Effector CD8-positive, alpha-beta T cell (primary cell): ENCODE results near the gene ATG3.
"Not testable (repeated sequence)": the region's sequence is repeated elsewhere in the genome, so short reads cannot be mapped to it uniquely, and the experiment has no call there.

Experiments used
- DNase-seq: peaks from one replicate; lab custom pipeline; 2025; lab: John Stamatoyannopoulos, UW

Gene ATG3

DNA sequence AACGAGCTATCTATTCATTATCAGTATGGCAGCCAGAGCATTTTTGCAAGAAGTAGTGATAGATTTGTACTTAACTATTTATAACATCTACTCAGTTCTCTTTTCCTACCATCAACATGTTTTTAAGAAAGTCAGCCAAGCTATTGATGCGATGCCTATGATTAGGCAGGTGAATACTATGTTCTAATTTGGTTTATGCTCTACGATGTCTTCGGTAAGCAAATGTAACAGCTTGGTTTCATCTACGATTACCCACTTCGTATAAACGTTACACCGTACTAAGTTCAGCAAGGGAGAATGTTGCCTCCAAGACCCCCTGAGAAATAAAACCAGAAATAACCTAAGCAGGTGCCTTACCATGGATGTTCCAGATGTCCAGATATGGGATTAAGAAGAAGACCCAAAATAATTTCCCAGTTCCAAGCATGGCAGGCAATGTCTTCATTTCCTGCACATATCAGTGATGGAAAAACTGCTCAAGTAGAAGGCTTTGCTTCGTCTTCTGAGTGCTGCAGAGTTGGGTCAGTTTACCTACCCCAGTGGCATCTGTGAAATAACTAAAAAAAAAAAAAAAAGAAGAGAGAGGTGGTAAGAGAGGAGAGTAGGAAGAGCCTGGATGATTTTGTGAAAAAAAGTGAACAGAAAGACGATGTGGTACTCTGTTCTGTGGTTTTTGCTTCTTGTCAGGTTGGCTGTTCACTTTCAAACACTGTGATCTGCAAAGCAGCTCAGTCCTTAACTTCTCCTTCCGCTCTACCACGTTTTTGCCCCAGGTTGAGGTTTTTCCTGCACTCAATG is 62.6 kb downstream of the ATG3 start, which contains the start of gene BTLA:
BTLA (minus strand) TSS at position 559 of the 798 bp plus-strand sequence; CDS start at position 445, 114 bp downstream.
- no peak for DNase-seq

DNA sequence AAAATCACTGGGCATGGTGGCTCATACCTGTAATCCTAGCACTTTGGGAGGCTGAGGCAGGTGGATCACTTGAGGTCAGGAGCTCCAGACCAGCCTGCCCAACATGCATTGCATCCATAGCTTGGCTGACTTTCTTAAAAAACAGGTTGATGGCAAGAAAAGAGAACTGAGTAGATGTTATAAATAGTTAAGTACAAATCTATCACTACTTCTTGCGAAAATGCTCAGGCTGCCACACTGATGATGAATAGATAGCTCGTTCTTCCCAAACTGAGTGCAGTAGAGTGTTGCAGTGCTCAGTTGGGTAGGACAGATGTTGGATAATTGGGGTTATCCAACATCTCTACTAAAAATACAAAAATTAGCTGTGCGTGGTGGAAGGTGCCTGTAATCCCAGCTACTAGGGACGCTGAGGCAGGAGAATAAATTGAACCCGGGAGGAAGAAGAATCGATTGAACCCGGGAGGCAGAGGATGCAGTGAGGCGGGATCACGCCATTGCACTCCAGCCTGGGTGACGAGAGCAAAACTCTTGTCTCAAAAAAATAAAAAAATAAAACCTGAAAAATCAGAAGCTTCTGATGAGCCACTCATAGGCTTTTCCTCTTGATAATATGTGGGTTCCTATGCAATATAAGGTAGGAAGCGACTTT is 63.7 kb downstream of the ATG3 start:
- no peak for DNase-seq

DNA sequence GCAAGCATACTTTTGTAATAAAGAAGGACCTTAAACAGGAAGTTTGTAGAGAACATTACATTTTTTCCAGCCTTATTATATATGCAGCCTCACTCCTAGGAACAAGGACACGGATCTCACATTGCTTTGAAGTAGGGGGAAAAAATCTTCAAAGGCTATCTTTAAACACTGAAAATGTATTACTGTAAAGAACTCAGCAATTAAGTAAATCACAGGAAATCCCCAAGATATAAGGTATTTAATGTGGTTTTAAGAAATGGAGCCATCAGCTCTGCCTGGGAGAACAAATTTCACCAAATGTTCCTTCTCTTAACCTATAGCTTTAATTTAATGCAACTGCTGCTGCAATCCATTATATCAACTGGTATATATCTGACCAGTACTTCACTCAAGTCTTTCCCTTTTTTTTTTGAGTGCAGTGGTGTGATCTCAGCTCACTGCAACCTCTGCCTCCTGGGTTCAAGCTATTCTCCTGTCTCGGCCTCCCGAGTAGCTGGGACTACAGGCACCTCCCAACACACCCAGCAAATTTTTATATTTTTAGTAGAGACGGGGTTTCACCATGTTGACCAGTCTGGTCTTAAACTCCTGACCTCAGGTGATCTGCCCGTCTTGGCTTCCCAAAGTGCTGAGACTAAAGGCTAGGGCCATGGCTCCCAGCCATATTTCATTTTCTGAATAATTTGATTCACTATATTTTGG is 65.2 kb downstream of the ATG3 start:
- no peak for DNase-seq

DNA sequence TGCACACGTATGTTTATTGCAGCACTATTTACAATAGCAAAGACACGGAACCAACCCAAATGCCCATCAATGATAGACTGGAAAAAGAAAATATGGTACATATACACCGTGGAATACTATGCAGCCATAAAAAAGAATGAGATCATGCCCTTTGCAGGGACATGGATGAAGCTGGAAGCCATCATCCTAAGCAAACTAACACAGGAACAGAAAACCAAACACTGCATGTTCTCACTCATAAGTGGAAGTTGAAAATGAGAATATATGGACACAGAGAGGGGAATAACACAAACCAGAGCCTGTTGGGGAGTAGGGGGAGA is 67.4 kb downstream of the ATG3 start:
- not testable (repeated sequence) for DNase-seq

DNA sequence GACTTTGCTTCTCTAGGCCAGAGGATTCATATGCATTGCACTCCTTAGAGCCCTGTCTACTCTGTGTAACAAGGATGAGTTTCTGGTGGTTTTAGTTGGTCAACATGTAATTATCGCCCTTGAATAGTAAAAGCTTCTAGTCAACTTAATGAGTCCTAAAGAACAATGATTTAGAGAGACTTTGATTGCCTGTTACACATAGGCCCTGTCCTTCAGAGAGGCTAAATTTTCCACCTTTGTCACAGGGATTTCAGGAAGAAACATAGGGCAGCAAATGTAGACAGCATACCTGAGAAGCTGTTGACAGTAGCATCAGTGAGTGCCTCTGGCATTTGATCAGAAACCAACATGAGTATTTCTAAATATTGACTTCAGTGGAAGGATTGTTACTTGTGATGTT is 69.6 kb downstream of the ATG3 start:
- no peak for DNase-seq

DNA sequence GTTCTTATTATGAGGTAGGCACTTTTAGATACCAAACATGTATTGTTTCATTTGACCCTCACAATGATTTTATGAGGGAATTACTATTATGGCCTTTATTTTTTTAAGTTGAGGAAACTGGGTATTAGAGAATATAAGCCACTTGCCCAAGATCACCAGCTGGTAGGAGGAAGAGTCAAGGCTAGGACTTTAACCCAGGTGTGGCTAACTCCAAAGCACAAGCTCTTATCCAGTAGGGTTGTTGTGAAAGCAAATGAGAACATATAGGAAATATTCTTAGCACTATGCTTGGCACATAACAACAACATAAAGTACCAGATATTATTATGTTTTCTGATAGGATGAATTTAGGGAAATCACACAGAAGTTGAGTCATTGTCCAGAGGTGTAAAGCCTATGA is 70.4 kb downstream of the ATG3 start:
- DNase-seq: no peak

DNA sequence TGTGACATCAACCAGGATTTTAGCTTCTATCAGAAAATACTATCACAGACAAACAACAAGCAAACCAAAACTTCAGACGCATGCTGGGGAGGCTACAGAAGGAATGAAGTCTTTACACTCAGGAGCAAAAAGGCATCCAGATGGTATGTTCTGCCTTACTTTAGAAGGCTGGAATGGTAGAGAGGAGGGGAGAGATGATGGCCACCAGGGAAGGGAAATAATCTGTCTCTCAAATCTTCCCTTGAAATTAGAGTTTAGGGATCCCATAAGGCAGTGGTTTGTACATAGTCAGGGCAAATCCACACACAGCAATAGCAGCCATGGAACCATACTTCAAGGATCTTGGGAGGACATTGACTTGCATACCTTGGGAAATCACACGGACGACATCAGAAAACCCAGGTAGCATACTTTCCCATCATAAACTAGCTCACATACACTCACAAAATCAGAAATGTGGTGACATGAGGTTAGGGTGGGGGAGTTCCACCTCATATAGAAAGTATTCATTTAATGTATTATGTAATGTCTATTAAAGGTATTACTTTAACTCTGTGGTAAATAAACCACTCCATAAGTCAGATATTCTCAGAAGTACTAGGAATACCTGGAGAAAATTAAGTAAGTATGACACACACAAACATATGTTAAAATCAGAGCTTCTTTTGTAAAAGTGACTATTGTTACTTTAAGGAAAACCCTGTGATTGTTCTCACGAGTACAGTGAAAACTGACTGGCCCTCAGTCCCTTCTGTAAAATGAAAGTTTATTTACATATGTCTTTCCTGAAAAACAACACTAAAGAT is 71.9 kb downstream of the ATG3 start:
- DNase-seq: no peak

DNA sequence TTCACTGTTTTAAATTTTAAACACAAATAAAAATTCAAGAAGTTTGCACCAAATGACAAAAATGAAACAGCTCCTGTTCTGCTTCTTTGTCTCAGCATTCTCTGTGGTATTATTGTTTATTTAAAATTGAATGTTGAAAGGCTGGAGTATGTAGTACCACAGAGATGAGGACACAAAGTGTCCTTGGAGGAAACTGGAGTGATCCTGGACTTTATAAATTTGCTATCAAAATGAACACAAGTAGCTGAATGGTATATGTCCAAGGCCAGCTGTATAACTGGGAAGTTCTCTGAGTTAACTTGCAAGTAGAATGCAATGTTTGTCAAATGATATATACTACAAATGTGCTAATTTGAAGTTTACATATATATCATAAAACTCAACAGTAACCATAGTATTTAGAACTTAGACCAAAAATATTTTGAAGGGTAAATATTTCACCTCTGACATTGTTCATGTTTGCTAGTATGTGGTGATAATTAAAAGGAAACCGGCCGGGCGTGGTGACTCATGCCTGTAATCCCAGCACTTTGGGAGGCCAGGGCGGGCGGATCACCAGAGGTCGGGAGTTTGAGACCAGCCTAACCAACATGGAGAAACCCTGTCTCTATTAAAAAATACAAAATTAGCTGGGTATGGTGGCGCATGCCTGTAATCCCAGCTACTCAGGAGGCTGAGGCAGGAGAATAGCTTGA is 74.8 kb downstream of the ATG3 start:
- DNase-seq: no peak

DNA sequence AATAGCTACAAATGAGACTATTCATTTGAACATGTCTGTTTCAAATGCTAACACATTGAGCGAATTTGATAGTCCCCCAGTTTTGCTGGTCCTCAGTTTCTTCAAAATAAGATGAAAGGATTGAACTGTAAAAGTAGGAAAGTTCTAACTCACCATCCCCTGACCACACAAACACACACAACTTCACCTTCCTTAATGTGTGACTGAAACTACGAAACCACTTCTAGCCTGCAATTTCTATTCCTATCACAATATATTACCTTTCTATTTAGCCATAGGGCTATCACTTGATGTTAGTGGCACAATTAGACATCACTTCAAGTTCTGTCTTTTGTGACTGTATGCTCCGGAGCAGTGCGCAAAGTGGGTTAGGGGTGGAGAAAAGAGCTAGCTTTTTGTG is 77.4 kb downstream of the ATG3 start:
- no peak for DNase-seq

DNA sequence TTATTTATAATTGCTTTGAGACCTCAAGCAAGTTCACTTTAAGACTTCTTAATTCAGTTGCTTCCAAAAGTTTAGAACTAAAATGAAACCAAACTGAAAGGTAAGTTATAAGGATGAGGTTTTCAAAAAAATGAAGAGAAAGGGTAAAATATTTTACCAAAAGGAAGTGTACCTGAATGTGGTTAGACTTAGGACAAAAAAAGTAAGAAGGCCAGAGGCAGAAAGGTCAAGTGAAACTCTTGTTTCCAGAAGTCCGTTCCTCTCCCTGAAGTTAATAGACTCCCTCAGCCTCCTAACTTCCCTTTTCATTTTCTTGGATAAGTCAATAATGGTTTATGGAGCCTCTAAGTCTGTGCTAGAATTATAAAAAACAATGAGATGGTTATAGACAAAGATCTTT is 79.1 kb downstream of the ATG3 start:
- DNase-seq: no peak
